ENCODE measurements around the gene EIF4A3. TPM values are rescaled to one million over a fixed set of nuclear protein-coding genes. Genes with fewer than 3 reads are reported as not detected.
"Not testable (repeated sequence)": the region's sequence is repeated elsewhere in the genome, so short reads cannot be mapped to it uniquely, and the experiment has no call there.

The EIF4A3 gene
- total and polyA plus RNA-seq, 5 donors = 30.5 to 42.2 (median 38.1) TPM

- ATAC-seq (no peak), DNase-seq (no peak)
- H3K27me3 ChIP-seq (ENCODE audit: control insufficient read depth, insufficient read depth) = no peaks in the 10 kb centered on the region
- no peak overlapping the region for H3K27ac ChIP-seq (ENCODE audit: low read length)
- intact Hi-C loops (cut with DNase I) = no loop called here
- 89% methylated on average over 7 of the region's 7 CpGs for WGBS
- H3K9me3 ChIP-seq (ENCODE audit: control insufficient read depth, low read length) = no peaks in the 10 kb centered on the region
- no peak overlapping the region for H3K4me3 ChIP-seq (ENCODE audit: low read length)
- peaks cover 4% of the 10 kb centered on the region for H3K4me1 ChIP-seq (ENCODE audit: control insufficient read depth, insufficient read depth, low read length)
Measured at GRCh38 chr17:80171681-80172080, 24.8 kb upstream of the EIF4A3 start.

GRCh38 chr17:80169784-80170500 lies 23.0 kb upstream of the EIF4A3 start, which contains the start of gene CARD14:
CARD14 (plus strand) TSS chr17:80170030; CDS start chr17:80181439, 11,409 bp downstream.
- Histone ChIP-seq H3K4me1 (ENCODE audit: control insufficient read depth, insufficient read depth, low read length) (no peaks in the 10 kb centered on the region), H3K27me3 (ENCODE audit: control insufficient read depth, insufficient read depth) (no peaks in the 10 kb centered on the region), H3K9me3 (ENCODE audit: control insufficient read depth, low read length) (no peaks in the 10 kb centered on the region), H3K27ac (ENCODE audit: low read length) (no peak within 1 kb of the TSS), H3K4me3 (ENCODE audit: low read length) (no peak within 1 kb of the TSS)
- ATAC-seq (no peak), DNase-seq (no peak)
- intact Hi-C loops (cut with DNase I) = no loop called here
- WGBS = 72% methylated on average over 19 of the region's 19 CpGs

DNA sequence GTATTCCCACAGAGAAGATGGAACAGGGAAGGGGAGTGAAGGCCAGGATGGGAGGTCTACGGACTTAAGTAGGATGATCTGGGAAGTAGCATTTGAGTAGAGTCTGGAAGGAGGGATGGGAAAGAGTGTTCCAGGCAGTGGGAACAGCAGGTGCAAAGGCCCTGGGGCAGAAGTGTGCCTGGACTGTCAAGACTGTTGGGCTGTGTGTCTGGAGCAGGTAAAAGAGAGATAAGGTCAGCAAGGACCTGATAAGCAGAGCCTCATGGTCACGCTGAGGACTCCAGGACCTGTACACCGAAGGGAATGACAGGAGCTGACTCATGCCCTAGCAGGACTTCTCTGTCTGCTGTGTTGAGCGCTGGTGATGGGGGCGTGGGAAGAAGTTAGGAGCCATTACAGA lies 22.2 kb upstream of the EIF4A3 start:
- ATAC-seq (no peak), DNase-seq (no peak)
- Histone ChIP-seq H3K27ac (ENCODE audit: low read length) (no peak overlapping the region), H3K9me3 (ENCODE audit: control insufficient read depth, low read length) (no peaks in the 10 kb centered on the region), H3K4me3 (ENCODE audit: low read length) (no peak overlapping the region), H3K27me3 (ENCODE audit: control insufficient read depth, insufficient read depth) (no peaks in the 10 kb centered on the region), H3K4me1 (ENCODE audit: control insufficient read depth, insufficient read depth, low read length) (no peaks in the 10 kb centered on the region)
- intact Hi-C loops (cut with DNase I) = no loop called here
- 94% methylated on average over 5 of the region's 5 CpGs for WGBS

DNA sequence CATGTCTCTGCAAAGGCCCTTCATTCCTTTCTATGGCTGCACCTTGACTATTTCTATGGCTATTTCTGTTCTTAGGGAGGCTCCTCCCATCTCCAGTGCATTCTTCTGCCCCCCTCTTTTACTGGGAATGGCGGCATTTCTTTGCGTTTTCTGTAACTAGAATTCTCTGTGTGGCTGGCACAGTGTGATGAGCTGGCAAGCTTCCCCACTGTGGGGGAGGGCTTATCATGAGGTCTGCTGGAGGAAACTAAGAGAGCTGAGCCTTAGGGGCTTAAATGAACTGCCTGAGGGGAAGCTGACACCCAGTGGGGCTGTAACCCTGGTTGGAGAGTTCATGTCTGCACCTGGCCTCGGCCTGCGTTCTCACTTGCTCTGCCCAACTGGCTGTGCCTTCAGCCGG lies 21.4 kb upstream of the EIF4A3 start:
- DNase-seq = no peak
- H3K4me3 ChIP-seq (ENCODE audit: low read length) = no peak overlapping the region
- WGBS = 59% methylated on average over 5 of the region's 5 CpGs
- no peak for ATAC-seq
- no peaks in the 10 kb centered on the region for H3K27me3 ChIP-seq (ENCODE audit: control insufficient read depth, insufficient read depth)
- no peak overlapping the region for H3K27ac ChIP-seq (ENCODE audit: low read length)
- intact Hi-C loops (cut with DNase I) = no loop called here
- H3K9me3 ChIP-seq (ENCODE audit: control insufficient read depth, low read length) = no peaks in the 10 kb centered on the region
- no peaks in the 10 kb centered on the region for H3K4me1 ChIP-seq (ENCODE audit: control insufficient read depth, insufficient read depth, low read length)

- no peak for DNase-seq
- no peaks in the 10 kb centered on the region for H3K27me3 ChIP-seq (ENCODE audit: control insufficient read depth, insufficient read depth)
- 83% methylated on average over 6 of the region's 6 CpGs for WGBS
- intact Hi-C loops (cut with DNase I) = no loop called here
- no peak overlapping the region for H3K27ac ChIP-seq (ENCODE audit: low read length)
- no peaks in the 10 kb centered on the region for H3K4me1 ChIP-seq (ENCODE audit: control insufficient read depth, insufficient read depth, low read length)
- H3K9me3 ChIP-seq (ENCODE audit: control insufficient read depth, low read length) = no peaks in the 10 kb centered on the region
- ATAC-seq = no peak
- H3K4me3 ChIP-seq (ENCODE audit: low read length) = no peak overlapping the region
Measured at GRCh38 chr17:80166446-80166845, 19.5 kb upstream of the EIF4A3 start.

DNA sequence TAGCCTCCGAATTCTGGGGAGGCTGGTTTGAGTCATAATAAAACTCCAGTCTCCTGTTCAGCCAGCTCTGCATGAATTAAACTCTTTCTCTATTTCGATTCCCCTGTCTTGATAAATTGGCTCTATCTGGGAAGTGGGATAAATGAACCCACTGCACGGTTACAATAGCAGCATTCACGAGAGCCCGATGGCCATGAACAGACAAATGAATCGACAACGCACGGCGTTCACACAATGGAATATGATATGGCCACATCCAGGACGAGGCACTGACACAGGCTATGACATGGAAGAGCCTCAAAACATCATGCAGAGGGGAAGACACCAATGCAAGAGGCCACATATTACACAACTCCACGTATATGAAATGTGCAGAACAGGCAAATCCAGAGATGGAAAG lies 17.3 kb upstream of the EIF4A3 start:
- Histone ChIP-seq H3K27me3 (ENCODE audit: control insufficient read depth, insufficient read depth) (no peaks in the 10 kb centered on the region), H3K4me1 (ENCODE audit: control insufficient read depth, insufficient read depth, low read length) (no peaks in the 10 kb centered on the region), H3K4me3 (ENCODE audit: low read length) (no peak overlapping the region), H3K9me3 (ENCODE audit: control insufficient read depth, low read length) (no peaks in the 10 kb centered on the region), H3K27ac (ENCODE audit: low read length) (no peak overlapping the region)
- 80% methylated on average over 11 of the region's 11 CpGs for WGBS
- ATAC-seq (no peak), DNase-seq (no peak)
- intact Hi-C loops (cut with DNase I) = no loop called here

GRCh38 chr17:80163336-80163735 lies 16.4 kb upstream of the EIF4A3 start:
- Histone ChIP-seq H3K27me3 (ENCODE audit: control insufficient read depth, insufficient read depth) (no peaks in the 10 kb centered on the region), H3K27ac (ENCODE audit: low read length) (no peak overlapping the region), H3K4me3 (ENCODE audit: low read length) (no peak overlapping the region), H3K4me1 (ENCODE audit: control insufficient read depth, insufficient read depth, low read length) (no peaks in the 10 kb centered on the region), H3K9me3 (ENCODE audit: control insufficient read depth, low read length) (no peaks in the 10 kb centered on the region)
- ATAC-seq (no peak), DNase-seq (no peak)
- WGBS = 80% methylated on average over 4 of the region's 4 CpGs
- intact Hi-C loops (cut with DNase I) = no loop called here

GRCh38 chr17:80160536-80160935 lies 13.6 kb upstream of the EIF4A3 start:
- ATAC-seq (no peak), DNase-seq (no peak)
- WGBS = 22% methylated on average over 3 of the region's 3 CpGs
- Histone ChIP-seq H3K4me1 (ENCODE audit: control insufficient read depth, insufficient read depth, low read length) (no peaks in the 10 kb centered on the region), H3K9me3 (ENCODE audit: control insufficient read depth, low read length) (no peaks in the 10 kb centered on the region), H3K4me3 (ENCODE audit: low read length) (no peak overlapping the region), H3K27me3 (ENCODE audit: control insufficient read depth, insufficient read depth) (no peaks in the 10 kb centered on the region), H3K27ac (ENCODE audit: low read length) (no peak overlapping the region)
- intact Hi-C loops (cut with DNase I) = no loop called here

DNA sequence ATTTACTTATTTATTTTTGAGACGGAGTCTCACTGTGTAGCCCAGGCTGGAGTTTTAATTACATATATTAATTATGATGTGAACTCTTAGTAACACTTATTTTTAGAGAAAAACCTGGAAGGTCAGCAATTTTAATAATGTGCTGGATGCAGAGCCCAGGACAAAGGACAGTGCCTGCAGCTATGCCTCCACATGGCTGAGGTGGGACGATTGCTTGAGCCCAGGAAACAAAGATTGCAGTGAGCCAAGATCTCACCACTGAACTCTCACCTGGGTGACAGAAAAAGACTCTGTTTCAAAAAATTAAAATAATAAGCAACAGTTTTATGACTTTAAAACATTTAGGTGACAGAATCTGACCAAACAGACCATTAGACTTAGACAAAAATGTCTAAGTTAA lies 11.9 kb upstream of the EIF4A3 start:
- Histone ChIP-seq H3K27ac (ENCODE audit: low read length) (no peak overlapping the region), H3K9me3 (ENCODE audit: control insufficient read depth, low read length) (no peaks in the 10 kb centered on the region), H3K4me1 (ENCODE audit: control insufficient read depth, insufficient read depth, low read length) (no peaks in the 10 kb centered on the region), H3K4me3 (ENCODE audit: low read length) (no peak overlapping the region), H3K27me3 (ENCODE audit: control insufficient read depth, insufficient read depth) (no peaks in the 10 kb centered on the region)
- ATAC-seq (no peak), DNase-seq (no peak)
- 81% methylated on average over 2 of the region's 2 CpGs for WGBS
- intact Hi-C loops (cut with DNase I) = no loop called here

- 64% methylated on average over 2 of the region's 2 CpGs for WGBS
- H3K27me3 ChIP-seq (ENCODE audit: control insufficient read depth, insufficient read depth); ATAC-seq; H3K4me3 ChIP-seq (ENCODE audit: low read length); H3K4me1 ChIP-seq (ENCODE audit: control insufficient read depth, insufficient read depth, low read length); H3K27ac ChIP-seq (ENCODE audit: low read length); H3K9me3 ChIP-seq (ENCODE audit: control insufficient read depth, low read length); DNase-seq; intact Hi-C loops (cut with DNase I): not testable (repeated sequence)
Measured at GRCh38 chr17:80155600-80155999, 8.7 kb upstream of the EIF4A3 start.

GRCh38 chr17:80154166-80154565 lies 7.2 kb upstream of the EIF4A3 start:
- intact Hi-C loops (cut with DNase I) = no loop called here
- WGBS = 69% methylated on average over 5 of the region's 5 CpGs
- no peaks in the 10 kb centered on the region for H3K4me1 ChIP-seq (ENCODE audit: control insufficient read depth, insufficient read depth, low read length)
- H3K9me3 ChIP-seq (ENCODE audit: control insufficient read depth, low read length) = no peaks in the 10 kb centered on the region
- ATAC-seq (no peak), DNase-seq (no peak)
- H3K27ac ChIP-seq (ENCODE audit: low read length) = no peak overlapping the region
- H3K27me3 ChIP-seq (ENCODE audit: control insufficient read depth, insufficient read depth) = no peaks in the 10 kb centered on the region
- H3K4me3 ChIP-seq (ENCODE audit: low read length) = no peak overlapping the region

GRCh38 chr17:80153004-80153403 lies 6.1 kb upstream of the EIF4A3 start:
- WGBS = 81% methylated on average over 3 of the region's 3 CpGs
- intact Hi-C loops (cut with DNase I) = no loop called here
- H3K4me1 ChIP-seq (ENCODE audit: control insufficient read depth, insufficient read depth, low read length) = peaks cover 3% of the 10 kb centered on the region
- DNase-seq (no peak), ATAC-seq (no peak)
- H3K27me3 ChIP-seq (ENCODE audit: control insufficient read depth, insufficient read depth) = no peaks in the 10 kb centered on the region
- no peak overlapping the region for H3K27ac ChIP-seq (ENCODE audit: low read length)
- H3K4me3 ChIP-seq (ENCODE audit: low read length) = no peak overlapping the region
- H3K9me3 ChIP-seq (ENCODE audit: control insufficient read depth, low read length) = no peaks in the 10 kb centered on the region
